Subcutaneous adipose tissue (tissue), 4 donors: ENCODE results near the gene TRMT11. TPM values are rescaled to one million over a fixed set of nuclear protein-coding genes. Genes with fewer than 3 reads are reported as not detected.

ENCODE experiments used
- CTCF ChIP-seq: fragments of 450-650 bp; IDR thresholded peaks from one replicate; pipeline ENCODE4 v1.5.1; 2016; ENCODE audit warnings: low read depth, mild to moderate bottlenecking, control low read depth, antibody characterized with exemption, moderate library complexity
- small RNA-seq: library from RNA; depleted of rRNA; stranded (forward); fragments of <200 nt; gene quantifications from one replicate; pipeline ENCODE3, GENCODE V24; 2016
- total RNA-seq, 4 donors: library from RNA; depleted of rRNA; stranded (reverse); fragments of >200 nt; gene quantifications; one replicate each; pipeline ENCODE4 v1.1.0, GENCODE V29; 2016

Gene TRMT11
- total RNA-seq, 4 donors from 2014 or later, result 16.1 to 27.6 (median 16.4) TPM

- no peak for TF ChIP-seq CTCF
Measured at GRCh38 chr6:126077810-126078776, 91.8 kb downstream of the TRMT11 start.

- TF ChIP-seq CTCF, result no peak
Measured at GRCh38 chr6:126083875-126084274, 97.5 kb downstream of the TRMT11 start.

GRCh38 chr6:126086560-126086959 is 100.2 kb downstream of the TRMT11 start:
- no peak for TF ChIP-seq CTCF

Small RNA genes within 50 kb of the gene (small RNA-seq; reads per million reads assigned to genes)
- not detected for gene RNA5SP216

Other genes with a start within 250 kb of the TRMT11 start
- gene HEY2, start 236.9 kb upstream of the TRMT11 start, total RNA-seq, result 1 to 10 TPM in 3 of 4 donors, under 1 TPM in 1; 0.85 to 4.3 (median 1.8) TPM
- 10 to 100 TPM; 59.9 to 71.9 (median 62.2) TPM for gene NCOA7, start 195.6 kb upstream of the TRMT11 start, total RNA-seq
- gene HINT3, start 29.8 kb upstream of the TRMT11 start, total RNA-seq, result 10 to 100 TPM; 14.2 to 25.8 (median 22.2) TPM